ENCODE results near the gene CFAP119. TPM values are rescaled to one million over a fixed set of nuclear protein-coding genes. Genes with fewer than 3 reads are reported as not detected.

CFAP119 gene
- total and polyA plus RNA-seq, 12 donors: 2.3 to 37.6 (median 8.0) TPM

DNA sequence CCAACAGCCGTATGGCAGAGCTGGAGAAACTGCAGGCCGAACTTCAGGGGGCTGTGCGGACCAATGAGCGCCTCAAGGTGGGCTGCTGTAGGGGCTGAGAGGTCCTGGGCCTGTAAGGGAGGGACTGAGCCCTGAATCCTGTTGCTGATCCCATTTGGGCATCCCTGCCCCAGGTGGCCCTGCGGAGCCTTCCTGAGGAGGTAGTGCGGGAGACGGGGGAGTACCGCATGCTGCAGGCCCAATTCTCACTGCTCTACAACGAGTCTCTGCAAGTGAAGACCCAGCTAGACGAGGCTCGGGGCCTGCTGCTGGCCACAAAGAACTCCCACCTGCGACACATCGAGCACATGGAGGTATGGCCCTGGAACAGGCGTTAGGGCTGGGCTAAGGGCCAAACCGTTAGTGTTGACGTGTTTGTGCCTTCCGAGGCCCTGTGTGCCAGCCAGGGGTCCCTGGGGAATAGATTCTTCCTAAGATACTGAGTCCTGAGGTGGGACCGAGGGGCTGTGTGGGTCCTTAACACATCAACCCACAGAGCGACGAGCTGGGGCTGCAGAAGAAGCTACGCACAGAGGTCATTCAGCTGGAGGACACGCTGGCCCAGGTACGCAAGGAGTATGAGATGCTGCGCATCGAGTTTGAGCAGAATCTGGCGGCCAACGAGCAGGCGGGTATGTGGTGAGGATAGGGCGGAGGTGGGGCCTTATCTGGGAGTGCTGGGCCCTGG is 4.5 kb upstream of the CFAP119 start:
- intact Hi-C loops (cut with DNase I): no loop called here
- 85 to 92% (median 87%) methylated on average over 26 to 29 of the region's 29 CpGs for WGBS, 4 donors
- Histone ChIP-seq H3K27ac (no peak overlapping the region), H3K4me3 (no peak overlapping the region), H3K36me3 (replicated peaks in 1 of 2) (peaks cover 0 to 78% of the 10 kb centered on the region in 2 donors), H3K9me3 (replicated peaks in 1 of 3) (no peaks in the 10 kb centered on the region), H3K4me1 (replicated peaks in 1 of 2) (peaks cover 16 to 23% of the 10 kb centered on the region in 2 donors), H3K27me3 (no peaks in the 10 kb centered on the region)
- no peak for TF ChIP-seq POLR2A (IDR thresholded peaks at IDR 0.05)
- TF ChIP-seq, protein P1, sequence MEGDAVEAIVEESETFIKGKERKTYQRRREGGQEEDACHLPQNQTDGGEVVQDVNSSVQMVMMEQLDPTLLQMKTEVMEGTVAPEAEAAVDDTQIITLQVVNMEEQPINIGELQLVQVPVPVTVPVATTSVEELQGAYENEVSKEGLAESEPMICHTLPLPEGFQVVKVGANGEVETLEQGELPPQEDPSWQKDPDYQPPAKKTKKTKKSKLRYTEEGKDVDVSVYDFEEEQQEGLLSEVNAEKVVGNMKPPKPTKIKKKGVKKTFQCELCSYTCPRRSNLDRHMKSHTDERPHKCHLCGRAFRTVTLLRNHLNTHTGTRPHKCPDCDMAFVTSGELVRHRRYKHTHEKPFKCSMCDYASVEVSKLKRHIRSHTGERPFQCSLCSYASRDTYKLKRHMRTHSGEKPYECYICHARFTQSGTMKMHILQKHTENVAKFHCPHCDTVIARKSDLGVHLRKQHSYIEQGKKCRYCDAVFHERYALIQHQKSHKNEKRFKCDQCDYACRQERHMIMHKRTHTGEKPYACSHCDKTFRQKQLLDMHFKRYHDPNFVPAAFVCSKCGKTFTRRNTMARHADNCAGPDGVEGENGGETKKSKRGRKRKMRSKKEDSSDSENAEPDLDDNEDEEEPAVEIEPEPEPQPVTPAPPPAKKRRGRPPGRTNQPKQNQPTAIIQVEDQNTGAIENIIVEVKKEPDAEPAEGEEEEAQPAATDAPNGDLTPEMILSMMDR (IDR thresholded peaks at IDR 0.05): no peak
- DNase-seq: peak in 1 of 7 donors; percentile 11

DNA sequence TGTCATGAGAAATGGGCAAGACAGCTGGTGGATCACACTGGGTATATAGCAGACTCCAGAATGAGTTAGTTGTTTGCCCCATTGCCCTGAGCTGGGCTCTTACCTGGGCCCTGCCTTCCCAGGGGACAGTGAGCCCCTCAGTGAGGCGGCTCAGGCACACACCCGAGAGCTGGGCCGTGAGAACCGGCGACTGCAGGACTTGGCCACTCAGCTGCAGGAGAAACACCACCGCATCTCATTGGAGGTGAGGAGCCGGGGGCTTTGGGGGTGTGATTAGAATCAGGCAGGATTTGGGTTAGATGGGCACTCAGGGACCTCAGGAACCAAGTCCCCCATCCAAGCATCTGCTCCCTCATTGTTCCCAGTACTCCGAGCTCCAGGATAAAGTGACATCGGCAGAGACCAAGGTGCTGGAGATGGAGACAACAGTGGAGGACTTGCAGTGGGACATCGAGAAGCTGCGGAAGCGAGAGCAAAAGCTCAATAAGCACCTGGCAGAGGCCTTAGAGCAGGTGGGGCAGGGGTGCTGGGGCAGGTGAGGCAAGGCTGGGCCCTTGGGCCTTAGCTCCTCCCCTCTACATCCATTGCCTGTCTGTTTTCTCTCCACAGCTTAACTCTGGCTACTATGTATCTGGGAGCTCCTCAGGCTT is 3.1 kb upstream of the CFAP119 start:
- intact Hi-C loops (cut with DNase I): no loop called here
- Histone ChIP-seq H3K9me3 (replicated peaks in 1 of 3) (no peaks in the 10 kb centered on the region), H3K36me3 (replicated peaks in 1 of 2) (peaks cover 0 to 63% of the 10 kb centered on the region in 2 donors), H3K4me1 (replicated peaks in 1 of 2) (peaks cover 22 to 31% of the 10 kb centered on the region in 2 donors), H3K27me3 (no peaks in the 10 kb centered on the region), H3K27ac (no peak overlapping the region), H3K4me3 (no peak overlapping the region)
- WGBS, 4 donors: 84 to 89% (median 84%) methylated on average over 9 to 12 of the region's 12 CpGs
- peak in 1 of 7 donors; percentile 9 for DNase-seq
- TF ChIP-seq, protein P1 (IDR thresholded peaks at IDR 0.05): no peak
- TF ChIP-seq POLR2A (IDR thresholded peaks at IDR 0.05): no peak

DNA sequence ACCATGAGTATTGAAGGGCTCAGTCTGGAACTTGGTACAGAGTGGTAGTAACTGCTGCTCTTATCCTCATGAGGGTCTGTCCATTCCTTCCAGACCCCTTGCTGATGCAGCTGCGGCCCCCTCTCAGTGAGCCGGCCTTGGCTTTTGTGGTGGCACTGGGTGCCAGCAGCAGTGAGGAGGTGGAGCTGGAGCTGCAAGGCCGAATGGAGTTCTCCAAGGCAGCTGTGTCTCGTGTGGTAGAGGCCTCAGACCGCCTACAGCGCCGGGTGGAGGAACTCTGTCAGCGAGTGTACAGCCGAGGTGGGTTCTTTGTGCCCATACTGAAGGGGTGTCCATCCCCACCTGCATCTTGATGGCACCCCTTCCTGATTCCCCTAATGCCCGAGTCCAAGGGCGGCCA is 2.2 kb upstream of the CFAP119 start:
- Histone ChIP-seq H3K4me1 (replicated peaks in 1 of 2) (peaks cover 22 to 31% of the 10 kb centered on the region in 2 donors), H3K4me3 (no peak overlapping the region), H3K36me3 (replicated peaks in 1 of 2) (peaks cover 0 to 55% of the 10 kb centered on the region in 2 donors), H3K27ac (peak overlapping the region in 1 of 5 donors; percentile 92), H3K9me3 (replicated peaks in 1 of 3) (no peaks in the 10 kb centered on the region), H3K27me3 (no peaks in the 10 kb centered on the region)
- peak in 2 of 7 donors; percentile 14 to 19 for DNase-seq
- WGBS, 4 donors: 50 to 56% (median 52%) methylated on average over 9 to 11 of the region's 11 CpGs
- intact Hi-C loops (cut with DNase I): no loop called here
- TF ChIP-seq, protein P1 (IDR thresholded peaks at IDR 0.05): no peak
- no peak for TF ChIP-seq POLR2A (IDR thresholded peaks at IDR 0.05)

DNA sequence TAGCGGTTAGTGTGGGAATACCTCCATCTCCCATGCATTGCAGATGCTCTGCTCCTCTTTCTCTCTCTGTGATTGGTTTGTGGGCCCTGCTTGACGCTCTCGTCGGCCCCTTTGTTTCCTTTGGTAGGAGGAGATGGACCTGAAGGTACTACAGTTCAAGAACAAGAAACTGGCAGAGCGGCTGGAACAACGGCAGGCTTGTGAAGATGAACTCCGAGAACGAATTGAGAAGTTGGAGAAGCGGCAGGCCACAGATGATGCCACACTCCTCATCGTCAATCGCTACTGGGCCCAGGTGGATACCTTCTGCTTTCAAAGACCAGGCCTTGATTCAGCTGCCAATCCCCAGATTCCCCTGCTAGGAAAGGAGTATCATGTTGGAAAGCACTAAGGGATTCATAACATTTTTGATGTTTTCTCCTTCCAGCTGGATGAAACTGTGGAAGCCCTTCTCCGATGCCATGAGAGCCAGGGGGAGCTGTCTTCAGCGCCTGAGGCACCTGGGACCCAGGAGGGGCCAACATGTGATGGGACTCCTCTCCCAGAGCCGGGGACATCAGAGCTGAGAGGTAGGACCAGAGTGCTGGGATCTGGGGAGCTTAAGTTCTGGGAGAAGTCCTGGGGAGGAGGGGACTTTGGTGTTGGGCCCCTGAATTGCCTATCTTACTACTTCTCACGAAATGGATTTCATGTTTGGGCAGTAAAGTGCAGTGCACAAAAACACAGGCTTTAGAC is 1.3 kb upstream of the CFAP119 start:
- no peaks in the 10 kb centered on the region for H3K9me3 ChIP-seq (replicated peaks in 1 of 3)
- peak overlapping the region in 4 of 5 donors; percentile 82 to 92 (median 89) for H3K27ac ChIP-seq
- H3K4me1 ChIP-seq (replicated peaks in 1 of 2): peaks cover 22 to 31% of the 10 kb centered on the region in 2 donors

More for the DNA sequence above, 1.3 kb upstream of the CFAP119 start:
- Histone ChIP-seq H3K4me3 (peak overlapping the region in 3 of 4 donors; percentile 58 to 91 (median 75)), H3K27me3 (no peaks in the 10 kb centered on the region), H3K36me3 (replicated peaks in 1 of 2) (peaks cover 0 to 46% of the 10 kb centered on the region in 2 donors)
- intact Hi-C loops (cut with DNase I): no loop called here
- no peak for TF ChIP-seq POLR2A (IDR thresholded peaks at IDR 0.05)
- TF ChIP-seq, protein P1 (IDR thresholded peaks at IDR 0.05): no peak
- WGBS, 4 donors: 43 to 56% (median 47%) methylated on average over 13 to 15 of the region's 15 CpGs
- DNase-seq: peak in 1 of 7 donors; percentile 12
